ENCODE measurements around the gene PCNX1.
"Not testable (repeated sequence)": the region's sequence is repeated elsewhere in the genome, so short reads cannot be mapped to it uniquely, and the experiment has no call there.

Gene PCNX1

DNA sequence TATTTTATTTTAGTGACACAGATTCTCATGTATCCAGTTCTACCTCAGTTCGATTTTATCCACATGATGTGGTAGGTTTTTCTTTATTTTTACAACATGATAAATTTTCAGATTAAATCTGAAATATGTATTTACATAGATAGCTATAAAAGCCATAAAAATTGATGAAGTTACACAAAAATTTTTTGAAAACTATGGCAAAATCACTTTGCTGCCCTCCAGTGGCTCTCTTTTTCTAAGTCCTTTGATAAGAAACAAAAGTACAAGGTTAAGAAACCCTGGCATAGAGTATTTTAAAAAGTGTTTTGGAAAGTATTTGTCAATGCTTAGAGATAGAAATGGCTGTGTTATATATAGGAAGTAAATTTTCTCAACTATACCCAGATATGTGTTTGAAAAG is 104.2 kb downstream of the PCNX1 start:
- no peaks in the 10 kb centered on the region for H3K9me2 ChIP-seq (replicated peaks; ENCODE audit: insufficient read depth, low read length)
- H2AFZ ChIP-seq (ENCODE audit: low read depth, low read length, severe bottlenecking) = no peak overlapping the region
- peaks cover 10% of the 10 kb centered on the region; the same call in 1 of the 2 replicates for H3K36me3 ChIP-seq (ENCODE audit: low read length)
- no peaks in the 10 kb centered on the region for H4K20me1 ChIP-seq (ENCODE audit: low read depth, low read length)
- no peaks in the 10 kb centered on the region for H3K9me3 ChIP-seq (ENCODE audit: insufficient read depth, low read length)
- H3K79me2 ChIP-seq (ENCODE audit: insufficient read depth, low read length) = no peaks in the 10 kb centered on the region
- no peaks in the 10 kb centered on the region for H3K27me3 ChIP-seq (ENCODE audit: low read length)
- no peak overlapping the region for H3K4me3 ChIP-seq (ENCODE audit: insufficient read depth, low read length, poor library complexity, severe bottlenecking)
- H3F3A ChIP-seq (ENCODE audit: insufficient read depth) = no peaks in the 10 kb centered on the region; the same call in 1 of the 2 replicates
- TF ChIP-seq, protein P1, sequence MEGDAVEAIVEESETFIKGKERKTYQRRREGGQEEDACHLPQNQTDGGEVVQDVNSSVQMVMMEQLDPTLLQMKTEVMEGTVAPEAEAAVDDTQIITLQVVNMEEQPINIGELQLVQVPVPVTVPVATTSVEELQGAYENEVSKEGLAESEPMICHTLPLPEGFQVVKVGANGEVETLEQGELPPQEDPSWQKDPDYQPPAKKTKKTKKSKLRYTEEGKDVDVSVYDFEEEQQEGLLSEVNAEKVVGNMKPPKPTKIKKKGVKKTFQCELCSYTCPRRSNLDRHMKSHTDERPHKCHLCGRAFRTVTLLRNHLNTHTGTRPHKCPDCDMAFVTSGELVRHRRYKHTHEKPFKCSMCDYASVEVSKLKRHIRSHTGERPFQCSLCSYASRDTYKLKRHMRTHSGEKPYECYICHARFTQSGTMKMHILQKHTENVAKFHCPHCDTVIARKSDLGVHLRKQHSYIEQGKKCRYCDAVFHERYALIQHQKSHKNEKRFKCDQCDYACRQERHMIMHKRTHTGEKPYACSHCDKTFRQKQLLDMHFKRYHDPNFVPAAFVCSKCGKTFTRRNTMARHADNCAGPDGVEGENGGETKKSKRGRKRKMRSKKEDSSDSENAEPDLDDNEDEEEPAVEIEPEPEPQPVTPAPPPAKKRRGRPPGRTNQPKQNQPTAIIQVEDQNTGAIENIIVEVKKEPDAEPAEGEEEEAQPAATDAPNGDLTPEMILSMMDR (IDR thresholded peaks at IDR 0.05; ENCODE audit: insufficient read depth, low read length, poor library complexity, severe bottlenecking) = peak; percentile 18
- no peak for TF ChIP-seq EZH2phosphoT487 (conservative IDR thresholded peaks at IDR 0.05; ENCODE audit: low read length)
- no peak overlapping the region for H3K27ac ChIP-seq (ENCODE audit: low read depth, low read length)
- H3K4me2 ChIP-seq (ENCODE audit: low read depth, low read length, poor library complexity, severe bottlenecking) = no peak overlapping the region
- no peak overlapping the region for H3K9ac ChIP-seq (ENCODE audit: low read length)

DNA sequence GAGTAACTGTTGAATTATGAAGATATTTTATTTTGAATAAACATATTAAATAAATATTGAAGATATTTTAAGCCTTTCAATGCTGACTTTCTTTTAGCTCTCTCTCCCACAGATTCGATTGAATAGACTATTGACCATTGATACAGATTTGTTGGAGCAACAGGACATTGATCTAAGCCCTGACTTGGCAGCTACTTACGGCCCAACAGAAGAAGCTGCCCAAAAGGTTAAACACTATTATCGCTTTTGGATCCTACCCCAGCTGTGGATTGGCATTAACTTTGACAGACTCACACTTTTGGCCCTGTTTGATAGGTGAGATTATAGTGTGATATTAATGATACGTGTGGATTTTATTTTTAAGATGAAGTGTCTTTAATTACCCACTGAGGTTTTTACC is 105.6 kb downstream of the PCNX1 start:
- Histone ChIP-seq H3K79me2 (ENCODE audit: insufficient read depth, low read length) (no peaks in the 10 kb centered on the region), H3K27ac (ENCODE audit: low read depth, low read length) (no peak overlapping the region), H3K9ac (ENCODE audit: low read length) (no peak overlapping the region), H4K20me1 (ENCODE audit: low read depth, low read length) (no peaks in the 10 kb centered on the region), H3K36me3 (ENCODE audit: low read length) (peaks cover 10% of the 10 kb centered on the region; the same call in 1 of the 2 replicates), H2AFZ (ENCODE audit: low read depth, low read length, severe bottlenecking) (no peak overlapping the region), H3K27me3 (ENCODE audit: low read length) (no peaks in the 10 kb centered on the region), H3K9me3 (ENCODE audit: insufficient read depth, low read length) (no peaks in the 10 kb centered on the region), H3K4me3 (ENCODE audit: insufficient read depth, low read length, poor library complexity, severe bottlenecking) (no peak overlapping the region), H3K4me2 (ENCODE audit: low read depth, low read length, poor library complexity, severe bottlenecking) (no peak overlapping the region), H3K9me2 (replicated peaks; ENCODE audit: insufficient read depth, low read length) (no peaks in the 10 kb centered on the region), H3F3A (ENCODE audit: insufficient read depth) (peaks cover 1% of the 10 kb centered on the region; the same call in 1 of the 2 replicates)
- TF ChIP-seq, protein P1 (IDR thresholded peaks at IDR 0.05; ENCODE audit: insufficient read depth, low read length, poor library complexity, severe bottlenecking) = no peak
- no peak for TF ChIP-seq EZH2phosphoT487 (conservative IDR thresholded peaks at IDR 0.05; ENCODE audit: low read length)

DNA sequence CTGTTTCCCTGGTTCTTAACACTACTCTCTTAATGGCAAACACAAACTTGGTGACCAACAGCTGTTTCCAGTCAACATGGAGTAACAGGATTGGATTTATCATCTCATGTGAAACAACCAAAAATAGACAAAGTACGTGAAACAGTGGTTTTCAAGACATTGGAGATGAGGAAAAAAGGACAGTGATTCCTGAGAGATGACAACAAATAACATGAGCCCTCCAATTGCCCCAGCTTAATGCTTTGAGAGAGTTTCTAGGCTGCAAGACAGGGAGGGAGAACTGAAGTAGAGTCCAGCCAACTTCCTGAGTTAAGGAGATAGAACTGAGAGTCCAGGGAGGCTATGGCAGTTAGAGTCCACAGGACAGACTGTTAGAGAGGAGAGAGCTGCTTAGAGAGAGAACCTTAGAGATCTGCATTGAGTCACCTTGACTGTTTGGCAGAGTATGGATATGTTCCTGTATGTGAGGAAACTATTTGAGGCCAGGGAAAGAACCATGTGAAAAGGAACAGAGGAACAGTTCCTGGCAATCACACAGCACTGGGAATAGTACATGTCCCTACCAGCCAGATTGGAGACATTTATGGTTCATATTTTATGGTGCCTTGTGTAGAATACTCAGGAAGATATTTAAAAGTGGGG is 106.4 kb downstream of the PCNX1 start:
- Histone ChIP-seq H3K27me3 (ENCODE audit: low read length) (no peaks in the 10 kb centered on the region), H4K20me1 (ENCODE audit: low read depth, low read length) (no peaks in the 10 kb centered on the region), H3F3A (ENCODE audit: insufficient read depth) (peaks cover 6% of the 10 kb centered on the region; the same call in 1 of the 2 replicates), H3K79me2 (ENCODE audit: insufficient read depth, low read length) (no peaks in the 10 kb centered on the region), H3K4me2 (ENCODE audit: low read depth, low read length, poor library complexity, severe bottlenecking) (no peak overlapping the region), H3K36me3 (ENCODE audit: low read length) (peaks cover 10% of the 10 kb centered on the region; the same call in 1 of the 2 replicates), H3K9me2 (replicated peaks; ENCODE audit: insufficient read depth, low read length) (no peaks in the 10 kb centered on the region), H2AFZ (ENCODE audit: low read depth, low read length, severe bottlenecking) (no peak overlapping the region), H3K9me3 (ENCODE audit: insufficient read depth, low read length) (no peaks in the 10 kb centered on the region), H3K27ac (ENCODE audit: low read depth, low read length) (no peak overlapping the region), H3K9ac (ENCODE audit: low read length) (no peak overlapping the region), H3K4me3 (ENCODE audit: insufficient read depth, low read length, poor library complexity, severe bottlenecking) (no peak overlapping the region)
- TF ChIP-seq, protein P1 (IDR thresholded peaks at IDR 0.05; ENCODE audit: insufficient read depth, low read length, poor library complexity, severe bottlenecking) = no peak
- no peak for TF ChIP-seq EZH2phosphoT487 (conservative IDR thresholded peaks at IDR 0.05; ENCODE audit: low read length)

DNA sequence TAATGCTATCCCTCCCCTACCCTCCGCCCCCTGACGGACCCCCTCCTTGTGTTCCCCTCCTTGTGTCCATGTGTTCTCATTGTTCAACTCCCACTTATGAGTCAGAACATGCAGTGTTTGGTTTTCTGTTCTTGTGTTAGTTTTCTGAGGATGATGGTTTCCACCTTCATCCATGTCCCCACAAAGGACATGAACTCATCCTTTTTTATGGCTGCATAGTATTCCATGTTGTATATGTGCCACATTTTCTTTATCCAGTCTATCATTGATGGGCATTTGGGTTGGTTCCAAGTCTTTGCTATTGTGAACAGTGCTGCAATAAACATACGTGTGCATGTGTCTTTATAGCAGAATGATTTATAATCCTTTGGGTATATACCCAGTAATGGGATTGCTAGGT is 112.7 kb downstream of the PCNX1 start:
- H3K4me3 ChIP-seq (ENCODE audit: insufficient read depth, low read length, poor library complexity, severe bottlenecking); H3K36me3 ChIP-seq (ENCODE audit: low read length); H2AFZ ChIP-seq (ENCODE audit: low read depth, low read length, severe bottlenecking); H3K9me3 ChIP-seq (ENCODE audit: insufficient read depth, low read length); H3K27me3 ChIP-seq (ENCODE audit: low read length); H3F3A ChIP-seq (ENCODE audit: insufficient read depth); H3K27ac ChIP-seq (ENCODE audit: low read depth, low read length); H4K20me1 ChIP-seq (ENCODE audit: low read depth, low read length); H3K79me2 ChIP-seq (ENCODE audit: insufficient read depth, low read length); H3K9ac ChIP-seq (ENCODE audit: low read length); H3K9me2 ChIP-seq (replicated peaks; ENCODE audit: insufficient read depth, low read length); H3K4me2 ChIP-seq (ENCODE audit: low read depth, low read length, poor library complexity, severe bottlenecking): not testable (repeated sequence)

Measured in SU-DHL-6 (cell line).